ENCODE results near the gene CD180. TPM values are rescaled to one million over a fixed set of nuclear protein-coding genes. Genes with fewer than 3 reads are reported as not detected.

Gene CD180
- total RNA-seq, 2 experiments from 2014 or later: 0.04 TPM; not detected in 1

- peak overlapping the region; percentile 13 for H3K4me3 Mint-ChIP-seq
- no peaks in the 10 kb centered on the region for H3K27me3 Mint-ChIP-seq
- peak; percentile 21 for DNase-seq
- peaks cover 44% of the 10 kb centered on the region for H3K4me1 Mint-ChIP-seq
- no peaks in the 10 kb centered on the region for H3K9me3 Mint-ChIP-seq
- no peaks in the 10 kb centered on the region for H3K36me3 Mint-ChIP-seq
- peak overlapping the region; percentile 79 for H3K27ac Mint-ChIP-seq
These were observed 25.1 kb upstream of the CD180 start for GRCh38 chr5:67221487-67222242.

- Mint-ChIP-seq H3K27me3 (no peaks in the 10 kb centered on the region), H3K9me3 (no peaks in the 10 kb centered on the region), H3K4me1 (peaks cover 51% of the 10 kb centered on the region), H3K4me3 (peak overlapping the region; percentile 58), H3K36me3 (no peaks in the 10 kb centered on the region), H3K27ac (peak overlapping the region; percentile 97)
- DNase-seq: no peak
These were observed 20.0 kb upstream of the CD180 start for GRCh38 chr5:67216564-67216963.

- no peaks in the 10 kb centered on the region for H3K9me3 Mint-ChIP-seq
- H3K4me1 Mint-ChIP-seq: peaks cover 47% of the 10 kb centered on the region
- H3K4me3 Mint-ChIP-seq: peak overlapping the region; percentile 58
- no peaks in the 10 kb centered on the region for H3K27me3 Mint-ChIP-seq
- no peaks in the 10 kb centered on the region for H3K36me3 Mint-ChIP-seq
- DNase-seq: peak; percentile 67
- H3K27ac Mint-ChIP-seq: peak overlapping the region; percentile 97
These were observed 19.2 kb upstream of the CD180 start for GRCh38 chr5:67215519-67216471.

- Mint-ChIP-seq H3K4me1 (peaks cover 43% of the 10 kb centered on the region), H3K9me3 (no peaks in the 10 kb centered on the region), H3K27me3 (no peaks in the 10 kb centered on the region), H3K27ac (peak overlapping the region; percentile 97), H3K4me3 (no peak overlapping the region), H3K36me3 (no peaks in the 10 kb centered on the region)
- DNase-seq: no peak
These were observed 18.3 kb upstream of the CD180 start for GRCh38 chr5:67214707-67215447.

- no peak for DNase-seq
- H3K27ac Mint-ChIP-seq: peak overlapping the region; percentile 4
- H3K4me1 Mint-ChIP-seq: peaks cover 45% of the 10 kb centered on the region
- H3K36me3 Mint-ChIP-seq: no peaks in the 10 kb centered on the region
- no peaks in the 10 kb centered on the region for H3K27me3 Mint-ChIP-seq
- H3K4me3 Mint-ChIP-seq: no peak overlapping the region
- no peaks in the 10 kb centered on the region for H3K9me3 Mint-ChIP-seq
These were observed 17.4 kb upstream of the CD180 start for GRCh38 chr5:67214036-67214435.

- Mint-ChIP-seq H3K4me1 (peaks cover 48% of the 10 kb centered on the region), H3K27me3 (no peaks in the 10 kb centered on the region), H3K27ac (no peak overlapping the region), H3K9me3 (no peaks in the 10 kb centered on the region), H3K36me3 (peaks cover under 1% of the 10 kb centered on the region), H3K4me3 (no peak overlapping the region)
- no peak for DNase-seq
These were observed 15.3 kb upstream of the CD180 start for GRCh38 chr5:67211926-67212325.

GRCh38 chr5:67209141-67209771, 12.7 kb upstream of the CD180 start:
- peaks cover 51% of the 10 kb centered on the region for H3K4me1 Mint-ChIP-seq
- H3K9me3 Mint-ChIP-seq: no peaks in the 10 kb centered on the region
- peak; percentile 48 for DNase-seq
- no peak overlapping the region for H3K4me3 Mint-ChIP-seq
- no peaks in the 10 kb centered on the region for H3K27me3 Mint-ChIP-seq
- peak overlapping the region; percentile 75 for H3K27ac Mint-ChIP-seq
- peaks cover 2% of the 10 kb centered on the region for H3K36me3 Mint-ChIP-seq

GRCh38 chr5:67208403-67208802, 11.8 kb upstream of the CD180 start:
- H3K4me3 Mint-ChIP-seq: no peak overlapping the region
- no peaks in the 10 kb centered on the region for H3K27me3 Mint-ChIP-seq
- peaks cover 5% of the 10 kb centered on the region for H3K36me3 Mint-ChIP-seq
- peak overlapping the region; percentile 81 for H3K27ac Mint-ChIP-seq
- DNase-seq: no peak
- H3K4me1 Mint-ChIP-seq: peaks cover 55% of the 10 kb centered on the region
- H3K9me3 Mint-ChIP-seq: no peaks in the 10 kb centered on the region

GRCh38 chr5:67206929-67207328, 10.3 kb upstream of the CD180 start:
- Mint-ChIP-seq H3K27ac (peak overlapping the region; percentile 74), H3K36me3 (peaks cover 5% of the 10 kb centered on the region), H3K9me3 (no peaks in the 10 kb centered on the region), H3K27me3 (no peaks in the 10 kb centered on the region), H3K4me1 (peaks cover 66% of the 10 kb centered on the region), H3K4me3 (peak overlapping the region; percentile 47)
- DNase-seq: peak; percentile 85

GRCh38 chr5:67206461-67206860, 9.9 kb upstream of the CD180 start:
- Mint-ChIP-seq H3K27me3 (no peaks in the 10 kb centered on the region), H3K9me3 (no peaks in the 10 kb centered on the region), H3K36me3 (peaks cover 5% of the 10 kb centered on the region), H3K4me1 (peaks cover 67% of the 10 kb centered on the region), H3K4me3 (peak overlapping the region; percentile 47), H3K27ac (peak overlapping the region; percentile 74)
- no peak for DNase-seq

GRCh38 chr5:67205981-67206380, 9.4 kb upstream of the CD180 start:
- H3K9me3 Mint-ChIP-seq: peaks cover 3% of the 10 kb centered on the region
- H3K4me1 Mint-ChIP-seq: peaks cover 71% of the 10 kb centered on the region
- DNase-seq: no peak
- H3K27me3 Mint-ChIP-seq: no peaks in the 10 kb centered on the region
- peaks cover 7% of the 10 kb centered on the region for H3K36me3 Mint-ChIP-seq
- peak overlapping the region; percentile 74 for H3K27ac Mint-ChIP-seq
- no peak overlapping the region for H3K4me3 Mint-ChIP-seq

- Mint-ChIP-seq H3K27me3 (no peaks in the 10 kb centered on the region), H3K36me3 (peaks cover 7% of the 10 kb centered on the region), H3K9me3 (peaks cover 3% of the 10 kb centered on the region), H3K4me1 (peaks cover 75% of the 10 kb centered on the region), H3K4me3 (no peak overlapping the region), H3K27ac (peak overlapping the region; percentile 12)
- DNase-seq: no peak
These were observed 8.2 kb upstream of the CD180 start for GRCh38 chr5:67204821-67205220.

- no peak for DNase-seq
- H3K36me3 Mint-ChIP-seq: peaks cover 7% of the 10 kb centered on the region
- no peaks in the 10 kb centered on the region for H3K27me3 Mint-ChIP-seq
- peak overlapping the region; percentile 84 for H3K27ac Mint-ChIP-seq
- H3K4me1 Mint-ChIP-seq: peaks cover 75% of the 10 kb centered on the region
- H3K4me3 Mint-ChIP-seq: no peak overlapping the region
- peaks cover 10% of the 10 kb centered on the region for H3K9me3 Mint-ChIP-seq
These were observed 7.1 kb upstream of the CD180 start for GRCh38 chr5:67203701-67204074.

GRCh38 chr5:67202828-67203227, 6.2 kb upstream of the CD180 start:
- H3K4me1 Mint-ChIP-seq: peaks cover 69% of the 10 kb centered on the region
- peak overlapping the region; percentile 81 for H3K27ac Mint-ChIP-seq
- H3K36me3 Mint-ChIP-seq: peaks cover 7% of the 10 kb centered on the region
- peaks cover 12% of the 10 kb centered on the region for H3K9me3 Mint-ChIP-seq
- no peak for DNase-seq
- no peaks in the 10 kb centered on the region for H3K27me3 Mint-ChIP-seq
- H3K4me3 Mint-ChIP-seq: no peak overlapping the region
